IPS-18c (cell line): ENCODE measurements around the gene CST8.
"Not testable (repeated sequence)": the region's sequence is repeated elsewhere in the genome, so short reads cannot be mapped to it uniquely, and the experiment has no call there.

ENCODE experiments used
- H3K4me3 ChIP-seq: 2 replicates; pipeline ENCODE4 v1.7.0; 2013; ENCODE audit warnings: low read depth, mild to moderate bottlenecking, low read length, moderate library complexity; ENCODE audit not compliant: insufficient read depth
- H3K9me3 ChIP-seq: one replicate; pipeline ENCODE4 v1.6.1; 2013; ENCODE audit warnings: mild to moderate bottlenecking, low read length, moderate library complexity; ENCODE audit not compliant: control insufficient read depth, insufficient read depth

Gene CST8

DNA sequence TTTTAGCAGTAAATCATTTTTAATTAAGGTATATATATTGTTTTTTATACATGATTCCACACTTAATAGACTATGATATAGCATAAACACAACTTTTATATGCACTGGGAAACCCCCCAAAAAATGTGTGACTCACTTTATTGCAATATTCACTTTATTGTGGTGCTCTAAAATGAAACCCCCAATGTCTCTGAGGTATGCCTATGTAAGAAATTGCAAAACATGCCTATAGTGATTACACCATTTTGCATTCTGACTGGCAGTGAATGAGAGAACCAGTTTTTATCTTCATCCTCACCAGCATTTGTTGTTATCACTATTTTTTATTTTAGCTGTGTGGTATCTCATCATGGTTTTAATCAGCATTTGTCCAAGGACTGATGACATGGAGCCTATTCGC, 29.7 kb upstream of the CST8 start:
- Histone ChIP-seq H3K4me3 (no peak overlapping the region), H3K9me3 (peaks cover 6% of the 10 kb centered on the region)

- H3K9me3 ChIP-seq: peaks cover 17% of the 10 kb centered on the region
- not testable (repeated sequence) for H3K4me3 ChIP-seq
Observed at GRCh38 chr20:23466961-23467360, 24.0 kb upstream of the CST8 start.

DNA sequence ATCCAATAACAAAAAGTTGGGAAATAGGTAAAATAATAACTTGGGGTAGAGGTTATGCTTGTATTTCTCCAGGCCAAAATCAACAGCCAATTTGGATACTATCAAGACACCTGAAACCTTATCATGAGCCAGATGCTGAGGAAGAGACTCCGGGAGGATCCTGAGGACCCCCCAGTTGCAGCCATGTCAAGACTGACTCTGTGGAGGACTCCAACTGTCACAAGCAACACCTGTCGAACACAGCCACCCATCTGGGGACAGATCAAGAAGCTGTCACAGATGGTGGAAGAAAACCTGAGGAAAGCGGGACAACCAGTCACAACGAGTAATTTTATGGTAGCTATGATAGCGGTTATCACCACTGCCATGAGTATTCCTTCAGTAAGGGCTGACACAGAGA, 18.6 kb upstream of the CST8 start:
- H3K9me3 ChIP-seq, H3K4me3 ChIP-seq: not testable (repeated sequence)

DNA sequence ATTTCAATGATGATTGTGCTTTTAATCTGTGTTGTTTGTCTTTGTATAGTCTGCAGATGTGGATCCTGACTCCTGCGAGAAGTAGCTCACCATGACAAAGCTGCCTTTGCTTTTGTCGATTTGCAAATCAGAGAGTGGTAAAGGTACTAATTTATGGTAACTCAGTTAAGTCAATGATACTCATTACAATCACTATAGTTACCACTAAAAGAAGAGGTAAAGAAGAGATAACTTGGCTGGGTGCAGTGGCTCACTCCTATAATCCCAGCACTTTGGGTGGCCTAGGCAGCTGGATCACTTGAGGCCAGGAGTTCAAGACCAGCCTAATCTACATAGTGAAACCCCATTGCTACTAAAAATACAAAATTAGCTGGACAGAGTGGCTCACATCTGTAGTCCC, 17.6 kb upstream of the CST8 start:
- H3K4me3 ChIP-seq, H3K9me3 ChIP-seq: not testable (repeated sequence)

GRCh38 chr20:23475395-23475794, 15.5 kb upstream of the CST8 start:
- Histone ChIP-seq H3K4me3 (no peak overlapping the region), H3K9me3 (no peaks in the 10 kb centered on the region)

- Histone ChIP-seq H3K4me3 (no peak overlapping the region), H3K9me3 (no peaks in the 10 kb centered on the region)
Observed at GRCh38 chr20:23476015-23476754, 14.7 kb upstream of the CST8 start.

- H3K9me3 ChIP-seq: no peaks in the 10 kb centered on the region
- no peak overlapping the region for H3K4me3 ChIP-seq
Observed at GRCh38 chr20:23477223-23477622, 13.7 kb upstream of the CST8 start.

DNA sequence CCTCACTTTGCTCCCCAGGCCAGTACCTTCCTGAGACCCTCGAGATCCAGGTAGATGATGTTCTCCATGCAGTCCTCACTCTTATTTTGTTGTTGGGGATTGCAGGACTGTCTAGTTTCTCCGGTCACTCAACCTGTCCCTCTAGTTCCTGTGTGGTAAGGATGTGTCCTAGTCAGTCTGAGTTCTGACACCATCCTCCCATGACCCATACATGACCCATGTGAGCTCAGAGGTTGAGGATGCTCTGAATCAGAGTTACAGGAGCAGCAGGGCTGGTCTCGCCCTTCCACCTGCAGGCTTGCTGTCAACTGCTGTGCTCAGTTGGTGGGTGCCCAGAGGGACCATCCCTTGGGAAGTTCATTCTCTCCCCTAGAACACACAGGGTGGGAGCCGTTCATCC, 11.9 kb upstream of the CST8 start:
- Histone ChIP-seq H3K4me3 (no peak overlapping the region), H3K9me3 (no peaks in the 10 kb centered on the region)

DNA sequence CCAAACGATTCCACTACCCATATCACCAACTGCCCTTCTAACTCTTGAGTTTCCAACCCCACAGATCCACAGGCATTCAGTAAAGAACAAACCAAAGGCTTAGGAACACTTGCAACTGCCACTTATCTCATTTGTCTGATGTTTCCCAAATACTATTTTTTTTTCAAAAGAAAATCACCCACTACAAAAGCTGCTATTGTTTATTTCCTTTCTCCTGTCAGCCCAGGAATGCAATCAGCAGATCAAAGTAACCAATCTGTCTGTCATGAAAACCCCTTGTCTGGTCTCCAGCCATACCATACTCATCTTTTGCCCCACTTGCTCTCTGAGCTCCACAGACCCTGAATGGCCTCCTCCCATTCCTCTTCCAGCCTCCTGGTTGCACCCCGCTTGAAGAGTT, 8.8 kb upstream of the CST8 start:
- Histone ChIP-seq H3K4me3 (no peak overlapping the region), H3K9me3 (no peaks in the 10 kb centered on the region)

- Histone ChIP-seq H3K9me3 (no peaks in the 10 kb centered on the region), H3K4me3 (no peak overlapping the region)
Observed at GRCh38 chr20:23484081-23484480, 6.8 kb upstream of the CST8 start.

DNA sequence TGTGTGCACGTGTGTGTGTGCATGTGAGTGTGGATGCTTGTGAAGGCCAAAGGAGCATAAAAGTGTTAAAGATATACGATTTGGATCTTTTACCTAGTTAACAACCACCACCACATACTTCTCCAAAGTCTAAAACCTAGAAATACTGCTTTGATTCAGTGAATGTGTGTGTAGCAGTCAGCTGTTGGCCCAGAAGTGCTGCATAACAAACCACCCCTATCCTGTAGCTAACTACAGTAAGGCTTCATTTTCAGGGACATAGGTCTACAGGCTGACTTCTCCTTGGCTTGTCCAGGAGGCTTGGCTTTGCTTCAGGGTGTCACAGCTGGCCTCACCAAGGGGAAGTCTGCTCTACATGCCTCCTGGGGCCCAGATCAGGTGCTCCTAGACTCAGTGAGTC, 2.4 kb upstream of the CST8 start:
- no peaks in the 10 kb centered on the region for H3K9me3 ChIP-seq
- no peak overlapping the region for H3K4me3 ChIP-seq

- H3K9me3 ChIP-seq: no peaks in the 10 kb centered on the region
- no peak overlapping the region for H3K4me3 ChIP-seq
Observed at GRCh38 chr20:23488996-23489395, 1.9 kb upstream of the CST8 start.

DNA sequence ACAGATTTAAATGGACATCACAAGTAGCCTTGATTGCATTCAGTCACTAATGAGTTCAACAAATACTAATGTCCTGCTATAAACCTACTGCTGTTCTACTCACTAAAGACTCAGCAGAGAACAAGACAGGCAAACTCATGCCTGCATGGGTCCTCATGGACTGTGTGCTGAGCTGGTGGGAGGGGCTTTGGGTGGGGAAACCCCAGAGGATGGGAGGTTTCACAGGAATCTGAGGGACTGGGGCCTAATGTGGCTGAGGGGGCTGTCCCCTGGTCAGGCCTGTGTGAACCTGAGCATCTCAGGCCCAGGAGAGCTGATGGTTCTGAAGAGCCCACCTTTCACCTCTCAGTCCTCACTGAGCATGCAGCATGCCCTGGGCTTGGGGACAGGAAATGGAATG, 1.4 kb downstream of the CST8 start:
- H3K9me3 ChIP-seq: peaks cover 2% of the 10 kb centered on the region

GRCh38 chr20:23493172-23493772, 2.4 kb downstream of the CST8 start:
- peaks cover 2% of the 10 kb centered on the region for H3K9me3 ChIP-seq
- H3K4me3 ChIP-seq: no peak overlapping the region

More for the DNA sequence above, 1.4 kb downstream of the CST8 start:
- no peak overlapping the region for H3K4me3 ChIP-seq

- no peak overlapping the region for H3K4me3 ChIP-seq
- peaks cover 2% of the 10 kb centered on the region for H3K9me3 ChIP-seq
Observed at GRCh38 chr20:23497536-23497935, 6.6 kb downstream of the CST8 start.

DNA sequence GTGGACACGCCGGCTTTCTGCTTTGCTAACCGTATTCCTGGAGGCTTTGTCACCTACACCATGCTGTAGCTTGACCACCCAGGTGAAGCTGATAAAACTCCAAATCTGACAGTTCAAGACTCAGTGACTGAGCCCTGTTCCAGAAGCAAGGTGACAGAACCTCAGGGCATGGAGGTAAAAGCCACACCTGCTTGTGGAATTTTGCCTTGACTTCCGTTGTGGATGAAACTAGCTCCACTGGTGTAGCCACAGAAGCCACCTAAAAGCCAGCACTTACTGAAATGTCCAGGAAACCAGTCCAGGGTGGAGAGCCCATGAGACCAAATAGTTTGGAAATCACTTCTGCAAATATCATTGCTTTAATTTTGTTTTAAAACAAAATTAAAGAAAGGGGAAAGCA, 11.0 kb downstream of the CST8 start:
- no peak overlapping the region for H3K4me3 ChIP-seq
- no peaks in the 10 kb centered on the region for H3K9me3 ChIP-seq

DNA sequence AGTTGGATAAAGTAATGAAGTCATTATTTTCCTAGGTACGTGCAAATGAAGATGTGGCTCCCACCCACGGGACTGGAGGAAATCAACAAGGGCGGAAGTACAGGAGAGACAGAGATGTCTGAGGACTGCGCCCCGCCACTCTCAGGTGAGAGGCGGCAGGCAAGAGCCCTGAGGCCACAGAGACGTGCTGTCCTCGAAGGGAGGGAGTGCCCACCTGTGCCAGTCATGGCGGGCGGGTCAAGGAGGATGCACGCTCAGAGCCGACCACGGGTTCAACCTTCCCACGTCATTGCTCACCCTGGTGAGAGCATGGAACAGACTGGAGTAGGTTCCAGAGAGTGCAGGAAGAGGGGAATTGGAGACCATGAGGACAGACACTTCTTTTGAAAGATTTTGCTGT, 12.7 kb downstream of the CST8 start:
- Histone ChIP-seq H3K9me3 (no peaks in the 10 kb centered on the region), H3K4me3 (no peak overlapping the region)

DNA sequence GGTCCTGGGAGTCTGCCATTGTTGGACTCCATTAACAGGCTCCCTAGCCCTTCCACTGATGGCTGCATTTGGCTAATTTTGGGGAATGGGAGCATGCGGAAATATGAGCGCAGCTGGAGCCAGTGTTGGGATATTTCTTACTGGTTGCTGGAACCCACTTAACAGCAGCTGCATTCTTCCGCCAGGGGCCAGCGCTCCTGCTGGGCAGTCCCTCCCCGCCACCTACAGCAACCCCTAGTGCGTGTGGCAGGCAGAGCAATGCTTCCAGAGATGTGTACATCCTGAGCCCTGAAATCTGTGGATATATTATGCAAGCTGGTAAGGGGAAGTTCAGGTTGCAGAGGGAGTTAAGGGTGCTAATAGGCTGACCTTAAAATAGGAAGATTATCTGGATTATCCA, 16.4 kb downstream of the CST8 start:
- Histone ChIP-seq H3K9me3 (peaks cover 2% of the 10 kb centered on the region), H3K4me3 (no peak overlapping the region)
